MM.1S (cell line): Measurements from ENCODE around the gene FOXC1.

ENCODE experiments used
- EZH2 ChIP-seq: fragments of 300-600 bp; sonication (generic); optimal IDR thresholded peaks from 2 replicates; pipeline ENCODE3; 2017; ENCODE audit warnings: low read depth, mild to moderate bottlenecking, antibody characterized with exemption, low read length, mixed read lengths
- EZH2phosphoT487 ChIP-seq: fragments of 300-600 bp; sonication (generic); IDR thresholded peaks from 2 replicates; pipeline ENCODE4 v1.6.1; 2018; ENCODE audit warnings: antibody characterized with exemption, low read length
- TF ChIP-seq, protein P1 (sequence below): fragments of 300-600 bp; sonication (generic); IDR thresholded peaks from 2 replicates; pipeline ENCODE4 v1.5.1; 2016; ENCODE audit warnings: antibody characterized with exemption, low read length, mixed read lengths

DNA sequence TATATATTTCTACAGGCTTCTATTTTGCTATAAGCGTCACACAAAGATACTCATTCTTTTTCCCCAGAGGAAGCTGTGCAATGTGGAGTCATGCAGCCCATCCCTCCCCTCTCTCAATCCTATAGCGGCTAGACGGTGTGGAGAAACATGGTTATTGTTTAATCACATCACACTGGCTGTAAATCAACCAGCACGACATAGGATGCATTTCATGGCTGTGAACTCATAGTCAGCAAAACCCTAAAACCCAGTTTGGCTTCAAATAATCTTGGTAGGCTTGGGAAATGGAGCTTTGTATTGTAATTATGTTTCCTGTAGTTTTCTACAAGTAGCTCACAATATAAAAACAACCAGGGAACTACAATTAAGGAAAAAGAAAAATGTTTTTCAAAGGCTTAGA is 16.8 kb downstream of the FOXC1 start:
- TF ChIP-seq, protein P1, sequence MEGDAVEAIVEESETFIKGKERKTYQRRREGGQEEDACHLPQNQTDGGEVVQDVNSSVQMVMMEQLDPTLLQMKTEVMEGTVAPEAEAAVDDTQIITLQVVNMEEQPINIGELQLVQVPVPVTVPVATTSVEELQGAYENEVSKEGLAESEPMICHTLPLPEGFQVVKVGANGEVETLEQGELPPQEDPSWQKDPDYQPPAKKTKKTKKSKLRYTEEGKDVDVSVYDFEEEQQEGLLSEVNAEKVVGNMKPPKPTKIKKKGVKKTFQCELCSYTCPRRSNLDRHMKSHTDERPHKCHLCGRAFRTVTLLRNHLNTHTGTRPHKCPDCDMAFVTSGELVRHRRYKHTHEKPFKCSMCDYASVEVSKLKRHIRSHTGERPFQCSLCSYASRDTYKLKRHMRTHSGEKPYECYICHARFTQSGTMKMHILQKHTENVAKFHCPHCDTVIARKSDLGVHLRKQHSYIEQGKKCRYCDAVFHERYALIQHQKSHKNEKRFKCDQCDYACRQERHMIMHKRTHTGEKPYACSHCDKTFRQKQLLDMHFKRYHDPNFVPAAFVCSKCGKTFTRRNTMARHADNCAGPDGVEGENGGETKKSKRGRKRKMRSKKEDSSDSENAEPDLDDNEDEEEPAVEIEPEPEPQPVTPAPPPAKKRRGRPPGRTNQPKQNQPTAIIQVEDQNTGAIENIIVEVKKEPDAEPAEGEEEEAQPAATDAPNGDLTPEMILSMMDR: no peak
- TF ChIP-seq EZH2: no peak
- TF ChIP-seq EZH2phosphoT487: no peak
